Thyroid gland (tissue), 4 donors: ENCODE measurements around the gene TENT5A.

ENCODE experiments used
- POLR2A ChIP-seq, 2 donors: fragments of 450-650 bp; IDR thresholded peaks; one replicate each; pipeline ENCODE4 v1.6.1; 2017; ENCODE audit warnings: antibody characterized with exemption in 2 of 2, mild to moderate bottlenecking in 2 of 2, moderate library complexity in 1 of 2
- TF ChIP-seq, protein P1 (sequence below), 6 experiments: fragments of 200-600 bp in 3 of 6; fragments of 450-650 bp in 3 of 6; sonication (generic) in 3 of 6; IDR thresholded peaks; one replicate each; pipeline ENCODE4 v1.5.1; 2016 to 2019; ENCODE audit warnings: antibody characterized with exemption in 6 of 6, mild to moderate bottlenecking in 2 of 6, inconsistent platforms in 1 of 6, moderate library complexity in 1 of 6

DNA sequence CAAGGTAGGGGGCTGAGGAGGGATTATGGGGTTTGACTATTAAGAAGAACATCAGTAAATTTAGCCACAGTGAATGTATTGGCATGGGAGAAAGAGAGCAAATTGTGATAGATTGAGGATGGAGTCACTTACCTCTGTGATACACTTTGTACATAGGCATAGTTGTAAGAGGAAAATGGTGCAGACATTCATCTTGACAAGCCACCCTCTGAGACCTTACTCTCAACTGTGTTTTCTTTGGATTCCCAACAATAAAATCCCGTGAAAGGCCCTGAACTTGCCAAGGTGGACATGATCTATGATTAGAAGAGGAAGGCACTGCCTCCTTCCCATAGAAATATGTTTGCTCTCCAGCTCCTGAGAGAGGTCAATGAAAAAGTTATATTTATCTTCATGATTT lies 18.6 kb upstream of the TENT5A start:
- TF ChIP-seq, protein P1, sequence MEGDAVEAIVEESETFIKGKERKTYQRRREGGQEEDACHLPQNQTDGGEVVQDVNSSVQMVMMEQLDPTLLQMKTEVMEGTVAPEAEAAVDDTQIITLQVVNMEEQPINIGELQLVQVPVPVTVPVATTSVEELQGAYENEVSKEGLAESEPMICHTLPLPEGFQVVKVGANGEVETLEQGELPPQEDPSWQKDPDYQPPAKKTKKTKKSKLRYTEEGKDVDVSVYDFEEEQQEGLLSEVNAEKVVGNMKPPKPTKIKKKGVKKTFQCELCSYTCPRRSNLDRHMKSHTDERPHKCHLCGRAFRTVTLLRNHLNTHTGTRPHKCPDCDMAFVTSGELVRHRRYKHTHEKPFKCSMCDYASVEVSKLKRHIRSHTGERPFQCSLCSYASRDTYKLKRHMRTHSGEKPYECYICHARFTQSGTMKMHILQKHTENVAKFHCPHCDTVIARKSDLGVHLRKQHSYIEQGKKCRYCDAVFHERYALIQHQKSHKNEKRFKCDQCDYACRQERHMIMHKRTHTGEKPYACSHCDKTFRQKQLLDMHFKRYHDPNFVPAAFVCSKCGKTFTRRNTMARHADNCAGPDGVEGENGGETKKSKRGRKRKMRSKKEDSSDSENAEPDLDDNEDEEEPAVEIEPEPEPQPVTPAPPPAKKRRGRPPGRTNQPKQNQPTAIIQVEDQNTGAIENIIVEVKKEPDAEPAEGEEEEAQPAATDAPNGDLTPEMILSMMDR (IDR thresholded peaks at IDR 0.05) = no peak
- TF ChIP-seq POLR2A (IDR thresholded peaks at IDR 0.05) = no peak
